ENCODE data around the gene MRTFA. TPM values are rescaled to one million over a fixed set of nuclear protein-coding genes. Genes with fewer than 3 reads are reported as not detected.
A peak's percentile ranks its signal among the peaks of the same experiment; 100 is the strongest.

The MRTFA gene
- polyA plus RNA-seq, 2 of the 4 experiments (the other 2 are of a cell fraction): 6.8 to 48.3 TPM

GRCh38 chr22:40680819-40681183 lies 44.3 kb upstream of the MRTFA start:
- no peak overlapping the region for H3K27ac ChIP-seq
- ChIA-PET POLR2A (no interaction called here), CTCF (interaction anchor here (0.7 to 0.9 kb wide), 2 partner anchors 17 to 80 kb away, joined by 3 to 5 read pairs; no protein-coding TSS in a partner anchor)
- DNase-seq (ENCODE audit: low read depth in 1 of 2, low spot score in 1 of 2) (no peak), ATAC-seq (no peak), FAIRE-seq (no peak)
- WGBS (ENCODE audit: missing lambda C conversion rate): 91% methylated on average over 15 of the region's 15 CpGs
- no peak overlapping the region for H3K4me3 ChIP-seq
- H3K4me2 ChIP-seq: no peak overlapping the region
- TF ChIP-seq HES2 (IDR thresholded peaks at IDR 0.05) (no peak), NPAS2 (CRISPR knock-in tag; IDR thresholded peaks at IDR 0.05; ENCODE audit: borderline replicate concordance) (no peak), JUNB (IDR thresholded peaks at IDR 0.05) (no peak), FOSL2 (IDR thresholded peaks at IDR 0.05) (no peak), FOSL2 (CRISPR knock-in tag; IDR thresholded peaks at IDR 0.05) (no peak), E2F6 (IDR thresholded peaks at IDR 0.05; ENCODE audit: borderline replicate concordance, low read depth) (no peak), ELK1 (IDR thresholded peaks at IDR 0.05; ENCODE audit: low read depth, low read length) (no peak), REST (IDR thresholded peaks at IDR 0.05) (no peak), RNF2 (IDR thresholded peaks at IDR 0.05; ENCODE audit: borderline replicate concordance, low read depth) (no peak)
- peaks cover 8% of the 10 kb centered on the region for H3K4me1 ChIP-seq
- no peaks in the 10 kb centered on the region for H3K9me3 ChIP-seq

GRCh38 chr22:40679964-40680818 lies 43.7 kb upstream of the MRTFA start:
- Histone ChIP-seq H3K4me1 (peaks cover 8% of the 10 kb centered on the region), H3K27ac (no peak overlapping the region), H3K4me2 (no peak overlapping the region), H3K9me3 (no peaks in the 10 kb centered on the region), H3K4me3 (no peak overlapping the region)
- peak in 1 of 2 experiments; percentile 15 for DNase-seq (ENCODE audit: low read depth in 1 of 2, low spot score in 1 of 2)
- 0 out of 6 replicates have a peak, but pooled peaks of 1 of the 2 experiments have one; percentile 20 for ATAC-seq
- ChIA-PET POLR2A (no interaction called here), CTCF (interaction anchor here (0.7 to 0.9 kb wide), 3 partner anchors 10 to 81 kb away, joined by 3 to 5 read pairs (median 3); no protein-coding TSS in a partner anchor)
- FAIRE-seq: no peak
- no peak for TF ChIP-seq FOSB (CRISPR knock-in tag; IDR thresholded peaks at IDR 0.05)
- no peak for TF ChIP-seq ZSCAN20 (CRISPR knock-in tag; IDR thresholded peaks at IDR 0.05)
- TF ChIP-seq RAD21 (conservative IDR thresholded peaks at IDR 0.05 in 1 of 2, IDR thresholded peaks at IDR 0.05 in 1 of 2): peak in 1 of 2 experiments; percentile 20; a peak in 1 of 5 replicates
- 76% methylated on average over 9 of the region's 9 CpGs for WGBS (ENCODE audit: missing lambda C conversion rate)

- Histone ChIP-seq H3K9me3 (no peaks in the 10 kb centered on the region), H3K4me3 (no peak within 1 kb of the TSS), H3K27ac (no peak within 1 kb of the TSS; a peak in 1 of 6 replicates), H3K4me1 (peaks cover 8% of the 10 kb centered on the region), H3K4me2 (no peak within 1 kb of the TSS)
- CTCF ChIA-PET: interaction anchor here (0.7 kb wide), 1 partner anchor 11 kb away, joined by 3 read pairs; no protein-coding TSS in a partner anchor
- DNase-seq (ENCODE audit: low read depth in 1 of 2, low spot score in 1 of 2) (no peak), FAIRE-seq (no peak), ATAC-seq (no peak)
- TF ChIP-seq TFCP2L1 (CRISPR knock-in tag; IDR thresholded peaks at IDR 0.05) (no peak), PBX3 (IDR thresholded peaks at IDR 0.05) (no peak), NPAS2 (CRISPR knock-in tag; IDR thresholded peaks at IDR 0.05; ENCODE audit: borderline replicate concordance) (no peak), RAD21 (conservative IDR thresholded peaks at IDR 0.05 in 1 of 2, IDR thresholded peaks at IDR 0.05 in 1 of 2) (no peak), POLR2A (IDR thresholded peaks at IDR 0.05; ENCODE audit: low read length) (no peak), NR3C1 (IDR thresholded peaks at IDR 0.05) (no peak)
- POLR2A ChIA-PET: interaction anchor here (0.5 kb wide), 1 partner anchor 178 kb away, joined by 4 read pairs; the partner anchor contains the start of gene XPNPEP3
- 84% methylated on average over 12 of the region's 21 CpGs for WGBS (ENCODE audit: missing lambda C conversion rate)
Observed at GRCh38 chr22:40679249-40679963, 42.9 kb upstream of the MRTFA start, which contains the start of gene MCHR1. Gene MCHR1, plus strand, starts transcription at chr22:40679484. Its CDS starts 169 bp downstream, at chr22:40679653.

All from A549 (cell line).